HCT116 (cell line): ENCODE data around the gene CDH2. TPM values are rescaled to one million over a fixed set of nuclear protein-coding genes. Genes with fewer than 3 reads are reported as not detected.

Experiments
- ATAC-seq: fragments of 200-7000 bp; cut with Tn5 transposase; 2 replicates; pipeline ENCODE4 v1.9.1; 2020; ENCODE audit warnings: mild to moderate bottlenecking, moderate library complexity
- BruUV-seq: library from RNA; stranded (reverse); fragments of 400-500 nt; replicated peaks from 2 replicates; lab custom pipeline; 2021; lab: Mats Ljungman, UMichigan
- CTCF ChIA-PET: fragments of 300-600 bp; sonication (Branson Sonifier 250); formaldehyde crosslinking; loops from one replicate; lab custom pipeline; 2021; ENCODE audit warnings: antibody characterized with exemption; lab: Charles Lee
- POLR2A ChIA-PET: fragments of 300-600, 350-600 bp; sonication (Branson Sonifier 250); formaldehyde crosslinking; loops from one replicate; lab custom pipeline; 2021; ENCODE audit warnings: antibody characterized with exemption; lab: Charles Lee
- RAD21 ChIA-PET, 2 experiments: fragments of 300-600 bp; sonication (Branson Sonifier 250); formaldehyde crosslinking; loops; one replicate each; lab custom pipeline; 2023; ENCODE audit warnings: low total read pairs in 2 of 2; ENCODE audit not compliant: uncharacterized antibody in 2 of 2, unreplicated experiment in 2 of 2, low non-redundant PET in 1 of 2; lab: Charles Lee
- DNase-seq: peaks from one replicate; pipeline ENCODE4 v3.0.0-alpha.2; 2010; ENCODE audit warnings: low read depth, low spot score
- H2AFZ ChIP-seq: fragments of 200-600 bp; shearing (Covaris generic), sonication (generic); 2 replicates; pipeline ENCODE4 v1.6.1; 2017; ENCODE audit warnings: low read depth, mixed run types, mixed read lengths, antibody characterized with exemption, low read length; ENCODE audit not compliant: poor library complexity, severe bottlenecking
- H3K27ac ChIP-seq: 2 replicates; pipeline ENCODE4 v1.5.1; 2012; ENCODE audit warnings: low read depth, low read length
- H3K27me3 ChIP-seq: fragments of 200-600 bp; sonication (generic); 2 replicates; pipeline ENCODE4 v1.6.1; 2016; ENCODE audit warnings: mixed run types, low read length, mixed read lengths; ENCODE audit not compliant: insufficient read depth
- H3K36me3 ChIP-seq, 2 experiments: fragments of 200-500 bp in 1 of 2; fragments of 200-600 bp in 1 of 2; sonication (Bioruptor generic) in 1 of 2; sonication (generic) in 1 of 2; 2 replicates each; pipeline versions ENCODE4 v1.5.1 to v1.6.1; 2014 to 2016; ENCODE audit warnings: low read length in 2 of 2, inconsistent platforms in 1 of 2, mixed read lengths in 1 of 2, mixed run types in 1 of 2; ENCODE audit not compliant: insufficient read depth in 2 of 2, control insufficient read depth in 1 of 2
- H3K4me1 ChIP-seq, 2 experiments: fragments of 200-600 bp in 1 of 2; sonication (generic) in 1 of 2; 2 replicates each; pipeline versions ENCODE4 v1.5.1 to v1.6.1; 2012 to 2017; ENCODE audit warnings: low read length in 2 of 2, inconsistent platforms in 1 of 2, mild to moderate bottlenecking in 1 of 2, mixed read lengths in 1 of 2, mixed run types in 1 of 2, moderate library complexity in 1 of 2; ENCODE audit not compliant: insufficient read depth in 2 of 2, control insufficient read depth in 1 of 2
- H3K4me2 ChIP-seq: fragments of 200-600 bp; sonication (generic); 2 replicates; pipeline ENCODE4 v1.6.1; 2017; ENCODE audit warnings: mixed run types, low read length, mixed read lengths
- H3K4me3 ChIP-seq, 2 experiments: fragments of 200-600 bp in 1 of 2; sonication (generic) in 1 of 2; replicated peaks in 1 of 2; 2 replicates each; pipeline ENCODE4 v1.5.1; 2011 to 2016; ENCODE audit warnings: low read length in 2 of 2, control low read depth in 1 of 2, low read depth in 1 of 2, mild to moderate bottlenecking in 1 of 2, mixed read lengths in 1 of 2, mixed run types in 1 of 2
- H3K79me2 ChIP-seq: fragments of 200-600 bp; sonication (generic); 2 replicates; pipeline ENCODE4 v1.6.1; 2017; ENCODE audit warnings: mild to moderate bottlenecking, mixed run types, low read length, moderate library complexity, mixed read lengths; ENCODE audit not compliant: insufficient read depth
- H3K9ac ChIP-seq: fragments of 200-600 bp; sonication (generic); 2 replicates; pipeline ENCODE4 v1.6.1; 2016; ENCODE audit warnings: low read length, mixed read lengths
- H3K9me2 ChIP-seq: fragments of 200-600 bp; sonication (generic), shearing (Covaris generic); 2 replicates; pipeline ENCODE4 v1.6.1; 2017; ENCODE audit warnings: mixed run types, mild to moderate bottlenecking, moderate library complexity; ENCODE audit not compliant: insufficient read depth
- H3K9me3 ChIP-seq, 2 experiments: fragments of 200-500 bp in 1 of 2; fragments of 200-600 bp in 1 of 2; sonication (Bioruptor generic) in 1 of 2; sonication (generic) in 1 of 2; 2 replicates each; pipeline ENCODE4 v1.6.1; 2014 to 2017; ENCODE audit warnings: low read length in 2 of 2, mixed read lengths in 2 of 2, inconsistent platforms in 1 of 2, low read depth in 1 of 2, mild to moderate bottlenecking in 1 of 2, mixed run types in 1 of 2, moderate library complexity in 1 of 2; ENCODE audit not compliant: control insufficient read depth in 1 of 2, insufficient read depth in 1 of 2
- H4K20me1 ChIP-seq: fragments of 200-600 bp; sonication (generic), shearing (Covaris generic); 2 replicates; pipeline ENCODE4 v1.6.1; 2017; ENCODE audit warnings: mixed run types, mild to moderate bottlenecking, moderate library complexity; ENCODE audit not compliant: insufficient read depth
- ATF3 ChIP-seq: IDR thresholded peaks from 2 replicates; pipeline ENCODE4 v1.6.1; 2012
- CBX3 ChIP-seq: IDR thresholded peaks from 2 replicates; pipeline ENCODE4 v1.6.1; 2012; ENCODE audit warnings: low read depth
- CEBPB ChIP-seq: IDR thresholded peaks from 2 replicates; pipeline ENCODE4 v1.6.1; 2012; ENCODE audit warnings: low read depth
- CTCF ChIP-seq, 3 experiments: fragments of 200-600 bp in 1 of 3; sonication (generic) in 1 of 3; IDR thresholded peaks in 2 of 3; conservative IDR thresholded peaks in 1 of 3; 2 replicates each; pipeline ENCODE4 v1.5.1; 2012 to 2017; ENCODE audit warnings: low read depth in 2 of 3, low read length in 2 of 3, antibody characterized with exemption in 1 of 3, borderline replicate concordance in 1 of 3, control low read depth in 1 of 3, mild to moderate bottlenecking in 1 of 3, mixed read lengths in 1 of 3, mixed run types in 1 of 3, moderate library complexity in 1 of 3; ENCODE audit not compliant: insufficient read depth in 1 of 3
- ELF1 ChIP-seq: IDR thresholded peaks from 2 replicates; pipeline ENCODE4 v1.6.1; 2012; ENCODE audit warnings: low read depth, borderline replicate concordance
- EZH2 ChIP-seq: fragments of 200-600 bp; sonication (generic); IDR thresholded peaks from 2 replicates; pipeline ENCODE4 v1.6.1; 2017; ENCODE audit warnings: antibody characterized with exemption, mixed run types
- EZH2phosphoT487 ChIP-seq: fragments of 200-600 bp; IDR thresholded peaks from 2 replicates; pipeline ENCODE4 v1.6.1; 2018; ENCODE audit warnings: antibody characterized with exemption, borderline replicate concordance
- FOSL1 ChIP-seq: IDR thresholded peaks from 2 replicates; pipeline ENCODE4 v1.6.1; 2012; ENCODE audit warnings: low read depth
- MAX ChIP-seq: IDR thresholded peaks from 2 replicates; pipeline ENCODE4 v1.6.1; 2012
- POLR2A ChIP-seq: IDR thresholded peaks from 2 replicates; pipeline ENCODE4 v1.7.0; 2011; ENCODE audit warnings: borderline replicate concordance; ENCODE audit not compliant: insufficient read depth, insufficient read length; ENCODE audit errors: extremely low read depth
- RAD21 ChIP-seq: IDR thresholded peaks from 2 replicates; pipeline ENCODE4 v1.6.1; 2012; ENCODE audit warnings: low read depth, mild to moderate bottlenecking
- REST ChIP-seq: IDR thresholded peaks from 2 replicates; pipeline ENCODE4 v1.6.1; 2012; ENCODE audit warnings: low read depth
- SIN3A ChIP-seq: IDR thresholded peaks from 2 replicates; pipeline ENCODE4 v1.6.1; 2012; ENCODE audit warnings: low read depth
- SP1 ChIP-seq: IDR thresholded peaks from 2 replicates; pipeline ENCODE4 v1.6.1; 2012; ENCODE audit warnings: low read depth
- SRF ChIP-seq: IDR thresholded peaks from 2 replicates; pipeline ENCODE4 v1.6.1; 2012; ENCODE audit warnings: low read depth
- TCF7L2 ChIP-seq: IDR thresholded peaks from 2 replicates; pipeline ENCODE4 v1.7.0; 2011; ENCODE audit warnings: borderline replicate concordance, inconsistent platforms; ENCODE audit not compliant: insufficient read depth, insufficient read length; ENCODE audit errors: extremely low read depth
- YY1 ChIP-seq: IDR thresholded peaks from 2 replicates; pipeline ENCODE4 v1.6.1; 2011; ENCODE audit warnings: low read length, low read depth, moderate library complexity, mild to moderate bottlenecking; ENCODE audit not compliant: insufficient replicate concordance; ENCODE audit errors: extremely low read depth
- ZBTB33 ChIP-seq: IDR thresholded peaks from 2 replicates; pipeline ENCODE4 v1.6.1; 2011; ENCODE audit warnings: mild to moderate bottlenecking, low read length, moderate library complexity; ENCODE audit not compliant: insufficient replicate concordance; ENCODE audit errors: extremely low read depth
- ZFX ChIP-seq: fragments of 450-650 bp; IDR thresholded peaks from 2 replicates; pipeline ENCODE4 v1.6.1; 2017
- ZNF274 ChIP-seq: fragments of 200-500 bp; sonication (Bioruptor generic); IDR thresholded peaks from 2 replicates; pipeline ENCODE4 v1.6.1; 2014; ENCODE audit warnings: mild to moderate bottlenecking, low read depth, low read length, inconsistent platforms
- intact Hi-C: fragments of 100-400 bp; cut with micrococcal nuclease; formaldehyde crosslinking; loops from 2 replicates; pipeline ENCODE4 v1.10.0; 2022
- total RNA-seq: library from RNA; stranded (reverse); gene quantifications from one replicate; pipeline ENCODE4 v1.2.1, GENCODE V29; 2021; ENCODE audit not compliant: unreplicated experiment

CDH2 gene
- total RNA-seq, 1 experiment from 2014 or later, result 0.15 TPM

- no peak overlapping the region for H3K9ac ChIP-seq
- H3K79me2 ChIP-seq, result no peaks in the 10 kb centered on the region
- no peak overlapping the region for H3K4me3 ChIP-seq
- no peaks in the 10 kb centered on the region for H4K20me1 ChIP-seq
- H3K9me2 ChIP-seq, result no peaks in the 10 kb centered on the region
- DNase-seq (no peak), ATAC-seq (no peak)
- CTCF ChIA-PET, result no interaction called here
- RAD21 ChIA-PET, result no interaction called here
- intact Hi-C loops, result no loop called here
- TF ChIP-seq FOSL1 (no peak), CEBPB (no peak), EZH2phosphoT487 (no peak), CBX3 (no peak), MAX (no peak), RAD21 (no peak), ZBTB33 (no peak), CTCF (IDR thresholded peaks at IDR 0.05 in 2 of 3, conservative IDR thresholded peaks at IDR 0.05 in 1 of 3; ENCODE audit: borderline replicate concordance in 1 of 3, insufficient read depth in 1 of 3, low read depth in 2 of 3, low read length in 2 of 3) (no peak), TCF7L2 (no peak), ZFX (no peak), ELF1 (no peak), ATF3 (no peak), REST (no peak), SIN3A (no peak), ZNF274 (no peak), SP1 (no peak), YY1 (no peak), EZH2 (no peak), POLR2A (no peak), SRF (no peak)
- no peak overlapping the region for H3K27ac ChIP-seq
- no peaks in the 10 kb centered on the region; a peak in 1 of 4 replicates for H3K36me3 ChIP-seq
- no peak overlapping the region for H2AFZ ChIP-seq
- no peak overlapping the region for H3K4me2 ChIP-seq
- H3K27me3 ChIP-seq, result no peaks in the 10 kb centered on the region
- no peaks in the 10 kb centered on the region for H3K4me1 ChIP-seq
- BruUV-seq, result no TSS peak
- no peaks in the 10 kb centered on the region for H3K9me3 ChIP-seq
- POLR2A ChIA-PET, result no interaction called here
Observed at GRCh38 chr18:28012336-28012735, 164.6 kb downstream of the CDH2 start.
